ENCODE measurements around the gene MYL10. TPM values are rescaled to one million over a fixed set of nuclear protein-coding genes. Genes with fewer than 3 reads are reported as not detected.

Gene MYL10
- total and polyA plus RNA-seq, 2 of the 8 experiments (the other 6 are each of a cell fraction or from before 2014, with no cell fraction given), result 0.18 TPM; not detected in 1

DNA sequence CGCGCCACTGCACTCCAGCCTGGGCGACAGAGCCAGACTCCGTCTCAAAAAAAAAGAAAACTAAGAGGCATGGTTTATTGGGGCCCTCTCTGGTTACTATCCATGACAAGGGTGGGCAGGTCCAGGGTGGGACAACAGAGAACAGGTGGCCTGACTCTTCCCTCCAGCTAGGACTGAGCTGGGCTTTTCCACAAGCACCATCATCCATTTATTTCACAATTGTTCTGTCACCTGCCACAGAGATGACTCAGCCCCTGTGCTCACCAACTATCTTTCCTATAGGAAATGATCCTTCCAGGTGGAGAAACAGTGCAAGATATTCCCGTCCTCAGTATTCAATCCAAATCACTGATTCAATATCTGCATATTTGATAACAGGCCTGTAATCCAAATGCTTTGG, 44.9 kb upstream of the MYL10 start (continued):
- no peak for TF ChIP-seq SIX5 (IDR thresholded peaks at IDR 0.05; ENCODE audit: low read depth, low read length)
- TF ChIP-seq CEBPB (IDR thresholded peaks at IDR 0.05; ENCODE audit: low read depth, low read length), result no peak
- no peak for TF ChIP-seq BCL11A (IDR thresholded peaks at IDR 0.05; ENCODE audit: low read depth in 2 of 2, low read length in 2 of 2)
- TF ChIP-seq CREB1 (IDR thresholded peaks at IDR 0.05), result no peak
